Sigmoid colon (tissue), 7 donors: ENCODE data around the gene THOC2. TPM values are rescaled to one million over a fixed set of nuclear protein-coding genes. Genes with fewer than 3 reads are reported as not detected.
"Not testable (repeated sequence)": the region's sequence is repeated elsewhere in the genome, so short reads cannot be mapped to it uniquely, and the experiment has no call there.

Source experiments
- DNase-seq: peaks from one replicate; pipeline ENCODE4 v3.0.0-alpha.2; 2019
- H3K27ac ChIP-seq, 4 donors: fragments of 200-600 bp; sonication (generic); one replicate each; pipeline ENCODE4 v1.5.1; 2016 to 2019; ENCODE audit warnings: mild to moderate bottlenecking in 1 of 4
- H3K27me3 ChIP-seq, 3 donors: fragments of 200-600 bp; sonication (generic); one replicate each; pipeline ENCODE4 v1.5.1; 2019; ENCODE audit warnings: mild to moderate bottlenecking in 1 of 3
- H3K36me3 ChIP-seq, 4 donors: fragments of 200-600 bp; sonication (generic); one replicate each; pipeline ENCODE4 v1.5.1; 2016 to 2019
- H3K4me1 ChIP-seq, 4 donors: fragments of 200-600 bp; sonication (generic); one replicate each; pipeline ENCODE4 v1.5.1; 2017 to 2019
- H3K4me3 ChIP-seq, 4 donors: fragments of 200-600 bp; sonication (generic); one replicate each; pipeline ENCODE4 v1.5.1; 2017 to 2019; ENCODE audit warnings: mild to moderate bottlenecking in 2 of 4, moderate library complexity in 1 of 4
- H3K9me3 ChIP-seq, 4 donors: fragments of 200-600 bp in 3 of 4; sonication (generic) in 3 of 4; one replicate each; pipeline versions ENCODE4 v1.5.1 to v1.6.1; 2013 to 2019
- EP300 ChIP-seq, 4 donors: sonication (generic); formaldehyde crosslinking; IDR thresholded peaks; one replicate each; pipeline ENCODE4 v1.6.1; 2017; ENCODE audit warnings: antibody characterized with exemption in 4 of 4
- POLR2A ChIP-seq, 2 donors: fragments of 450-650 bp; IDR thresholded peaks; one replicate each; pipeline ENCODE4 v1.6.1; 2016; ENCODE audit warnings: antibody characterized with exemption in 2 of 2, mild to moderate bottlenecking in 2 of 2, moderate library complexity in 2 of 2
- POLR2AphosphoS5 ChIP-seq, 4 donors: sonication (generic); formaldehyde crosslinking; IDR thresholded peaks; one replicate each; pipeline ENCODE4 v1.6.1; 2017; ENCODE audit warnings: antibody characterized with exemption in 4 of 4
- WGBS, 2 donors: extraction: QIAGEN DNeasy Blood & Tissue Kit; methylation state at CpG; one replicate each; pipeline ENCODE4 v1.1.7; 2013; 5-methylcytosine and 5-hydroxymethylcytosine counted together
- intact Hi-C: fragments of 100-400 bp; cut with DNase I; formaldehyde crosslinking; loops from one replicate; pipeline ENCODE4 v1.15.1; 2023
- polyA plus RNA-seq, 3 donors: library from polyadenylated mRNA; stranded (reverse); fragments of 200-250 nt; gene quantifications; one replicate each; pipeline ENCODE4 v1.2.3, GENCODE V29; 2013
- total RNA-seq, 4 donors: library from RNA; depleted of rRNA; stranded (reverse); fragments of >200 nt; gene quantifications; one replicate each; pipeline ENCODE4 v1.1.0, GENCODE V29; 2016
- TF ChIP-seq, protein P1 (sequence below), 4 experiments: fragments of 450-650 bp in 3 of 4; fragments of 200-600 bp in 1 of 4; IDR thresholded peaks; one replicate each; pipeline ENCODE4 v1.5.1; 2016 to 2019; ENCODE audit warnings: antibody characterized with exemption in 4 of 4, mild to moderate bottlenecking in 3 of 4, moderate library complexity in 2 of 4
- donor health status: healthy with polysubstance abuse.
- donor health status: Bipolar disorder and iron deficiency.
- donor health status: healthy.

The THOC2 gene
- total and polyA plus RNA-seq, 7 donors, result 17.4 to 126 (median 85.6) TPM

DNA sequence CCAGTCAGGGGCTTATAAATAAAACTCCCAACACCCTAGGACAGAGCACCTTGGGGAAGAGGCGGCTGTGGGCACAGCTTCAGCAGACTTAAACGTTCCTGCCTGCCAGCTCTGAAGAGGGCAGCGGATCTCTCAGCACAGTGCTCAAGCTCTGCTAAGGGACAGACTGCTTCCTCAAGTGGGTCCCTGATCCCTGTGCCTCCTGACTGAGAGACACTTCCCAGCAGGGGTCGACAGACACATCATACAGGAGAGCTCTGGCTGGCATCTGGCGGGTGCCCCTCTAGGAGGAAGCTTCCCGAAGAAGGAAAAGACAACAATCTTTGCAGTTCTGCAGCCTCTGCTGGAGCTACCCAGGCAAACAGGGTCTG lies 84.1 kb downstream of the THOC2 start:
- intact Hi-C loops, H3K27me3 ChIP-seq, DNase-seq, H3K9me3 ChIP-seq, H3K36me3 ChIP-seq, H3K4me3 ChIP-seq, H3K4me1 ChIP-seq: not testable (repeated sequence)
- WGBS, 2 donors, result 66 to 78% methylated on average over 6 of the region's 6 CpGs
- peak overlapping the region in 2 of 4 donors; percentile 40 to 58 for H3K27ac ChIP-seq

DNA sequence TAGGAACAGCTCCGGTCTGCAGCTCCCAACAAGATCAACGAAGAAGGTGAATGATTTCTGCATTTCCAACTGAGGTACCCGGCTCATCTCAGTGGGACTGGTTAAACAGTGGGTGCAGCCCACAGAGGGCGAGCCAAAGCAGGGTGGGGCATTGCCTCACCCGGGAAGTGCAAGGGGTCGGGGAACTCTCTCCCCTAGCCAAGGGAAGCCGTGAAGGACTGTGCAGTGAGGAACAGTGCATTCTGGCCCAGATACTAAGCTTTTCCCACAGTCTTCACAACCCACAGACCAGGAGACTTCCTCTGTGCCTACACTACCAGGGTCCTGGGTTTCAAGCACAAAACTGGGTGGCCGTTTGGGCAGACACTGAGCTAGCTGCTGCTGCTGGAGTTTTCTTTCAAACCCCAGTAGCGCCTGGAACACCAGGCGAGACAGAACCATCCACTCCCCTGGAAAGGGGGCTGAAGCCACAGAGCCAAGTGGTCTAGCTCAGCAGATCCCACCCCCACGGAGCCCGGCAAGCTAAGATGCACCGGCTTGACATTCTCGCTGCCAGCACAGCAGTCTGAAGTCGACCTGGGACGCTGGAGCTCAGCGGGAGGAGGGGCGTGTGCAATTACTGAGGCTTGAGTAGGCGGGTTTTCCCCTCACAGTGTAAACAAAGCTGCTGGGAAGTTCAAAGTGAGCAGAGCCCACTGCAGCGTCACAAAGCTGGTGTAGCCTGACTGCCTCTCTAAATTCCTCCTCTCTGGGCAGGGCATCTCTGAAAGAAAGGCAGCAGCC lies 84.6 kb downstream of the THOC2 start:
- 28 to 51% methylated on average over 20 of the region's 20 CpGs for WGBS, 2 donors
- Histone ChIP-seq H3K9me3 (no peaks in the 10 kb centered on the region), H3K27ac (peak overlapping the region in 2 of 4 donors; percentile 56 to 58), H3K4me3 (no peak overlapping the region), H3K36me3 (peaks cover 0 to 5% (median 0%) of the 10 kb centered on the region in 4 donors), H3K27me3 (no peaks in the 10 kb centered on the region), H3K4me1 (peaks cover 0 to 6% (median 3%) of the 10 kb centered on the region in 4 donors)
- DNase-seq, result no peak
- TF ChIP-seq POLR2AphosphoS5 (IDR thresholded peaks at IDR 0.05) (no peak), EP300 (IDR thresholded peaks at IDR 0.05) (no peak), POLR2A (IDR thresholded peaks at IDR 0.05) (no peak)
- TF ChIP-seq, protein P1, sequence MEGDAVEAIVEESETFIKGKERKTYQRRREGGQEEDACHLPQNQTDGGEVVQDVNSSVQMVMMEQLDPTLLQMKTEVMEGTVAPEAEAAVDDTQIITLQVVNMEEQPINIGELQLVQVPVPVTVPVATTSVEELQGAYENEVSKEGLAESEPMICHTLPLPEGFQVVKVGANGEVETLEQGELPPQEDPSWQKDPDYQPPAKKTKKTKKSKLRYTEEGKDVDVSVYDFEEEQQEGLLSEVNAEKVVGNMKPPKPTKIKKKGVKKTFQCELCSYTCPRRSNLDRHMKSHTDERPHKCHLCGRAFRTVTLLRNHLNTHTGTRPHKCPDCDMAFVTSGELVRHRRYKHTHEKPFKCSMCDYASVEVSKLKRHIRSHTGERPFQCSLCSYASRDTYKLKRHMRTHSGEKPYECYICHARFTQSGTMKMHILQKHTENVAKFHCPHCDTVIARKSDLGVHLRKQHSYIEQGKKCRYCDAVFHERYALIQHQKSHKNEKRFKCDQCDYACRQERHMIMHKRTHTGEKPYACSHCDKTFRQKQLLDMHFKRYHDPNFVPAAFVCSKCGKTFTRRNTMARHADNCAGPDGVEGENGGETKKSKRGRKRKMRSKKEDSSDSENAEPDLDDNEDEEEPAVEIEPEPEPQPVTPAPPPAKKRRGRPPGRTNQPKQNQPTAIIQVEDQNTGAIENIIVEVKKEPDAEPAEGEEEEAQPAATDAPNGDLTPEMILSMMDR (IDR thresholded peaks at IDR 0.05), result no peak
- intact Hi-C loops, result no loop called here

DNA sequence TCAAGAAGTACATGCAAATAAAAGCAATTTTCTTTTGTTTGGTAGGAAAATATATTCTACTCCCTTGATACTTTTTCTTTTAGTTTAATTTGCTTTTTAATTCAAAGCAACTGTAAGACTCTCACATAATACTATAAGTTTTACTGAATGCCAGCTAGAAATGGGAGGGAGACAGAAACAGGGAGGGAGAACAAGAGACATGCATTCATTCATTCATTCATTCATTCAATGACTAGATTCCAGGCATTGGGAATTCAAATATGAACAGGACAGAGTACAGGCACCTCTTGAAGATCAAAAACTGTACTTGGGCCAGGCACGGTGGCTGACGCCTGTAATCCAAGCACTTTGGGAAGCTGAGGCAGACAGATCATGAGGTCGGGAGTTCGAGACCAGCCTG lies 85.6 kb downstream of the THOC2 start:
- no peak for DNase-seq
- Histone ChIP-seq H3K36me3 (peaks cover 0 to 5% (median 0%) of the 10 kb centered on the region in 4 donors), H3K4me3 (no peak overlapping the region), H3K27me3 (no peaks in the 10 kb centered on the region), H3K27ac (no peak overlapping the region), H3K9me3 (no peaks in the 10 kb centered on the region), H3K4me1 (peaks cover 0 to 6% (median 3%) of the 10 kb centered on the region in 4 donors)
- TF ChIP-seq POLR2A (IDR thresholded peaks at IDR 0.05) (no peak), POLR2AphosphoS5 (IDR thresholded peaks at IDR 0.05) (no peak)
- TF ChIP-seq, protein P1 (IDR thresholded peaks at IDR 0.05), result no peak
- WGBS, 2 donors, result 94 to 98% methylated on average over 4 of the region's 4 CpGs
- intact Hi-C loops, result no loop called here

DNA sequence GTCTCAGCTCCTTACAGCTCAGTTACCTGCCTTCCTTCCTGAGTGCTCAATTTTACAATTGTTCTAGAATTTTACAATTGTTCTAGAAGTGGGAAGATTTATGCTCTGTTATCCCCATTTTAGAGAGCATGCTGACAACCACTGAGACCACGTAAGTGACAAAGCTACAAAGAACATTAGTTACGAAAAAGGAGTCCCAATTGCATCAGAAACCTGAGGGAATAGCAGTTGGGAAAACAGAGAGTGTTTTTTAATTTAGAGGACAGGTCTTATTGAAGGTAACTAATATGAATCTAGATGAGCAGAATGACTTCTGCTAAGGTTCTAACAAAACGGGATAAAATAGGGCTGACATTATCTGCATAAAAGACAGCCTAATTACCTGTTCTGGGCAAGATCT lies 103.3 kb downstream of the THOC2 start:
- TF ChIP-seq POLR2A (IDR thresholded peaks at IDR 0.05) (no peak), EP300 (IDR thresholded peaks at IDR 0.05) (no peak), POLR2AphosphoS5 (IDR thresholded peaks at IDR 0.05) (no peak)
- TF ChIP-seq, protein P1 (IDR thresholded peaks at IDR 0.05), result no peak
- H3K4me3 ChIP-seq, result no peak overlapping the region
- no peak overlapping the region for H3K27ac ChIP-seq
- peaks cover 0 to 32% (median 1%) of the 10 kb centered on the region in 4 donors for H3K36me3 ChIP-seq
- no peaks in the 10 kb centered on the region for H3K27me3 ChIP-seq
- 95 to 97% methylated on average over 3 of the region's 3 CpGs for WGBS, 2 donors
- no peak for DNase-seq
- no peaks in the 10 kb centered on the region for H3K4me1 ChIP-seq
- H3K9me3 ChIP-seq, result no peaks in the 10 kb centered on the region
- intact Hi-C loops, result no loop called here

DNA sequence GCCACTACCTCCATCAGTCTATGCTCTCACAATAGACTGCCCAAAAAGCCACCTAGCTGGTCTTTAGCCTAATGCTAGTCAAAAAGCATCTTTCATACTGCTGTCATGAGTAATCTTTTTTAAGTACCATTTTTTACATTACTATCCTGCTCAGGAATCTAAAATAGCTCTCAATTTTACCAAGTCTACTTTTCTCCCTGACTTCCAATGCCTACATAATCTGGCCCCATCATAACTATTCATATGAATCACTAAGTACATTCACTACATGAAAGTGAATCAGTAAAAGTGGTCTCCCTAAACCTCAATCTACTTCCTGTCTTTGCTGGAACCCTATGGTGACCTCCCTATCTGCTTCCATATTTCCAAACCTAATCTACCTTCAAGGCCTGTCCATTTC lies 105.9 kb downstream of the THOC2 start:
- no peaks in the 10 kb centered on the region for H3K9me3 ChIP-seq
- H3K4me3 ChIP-seq, result no peak overlapping the region
- intact Hi-C loops, result no loop called here
- no peak for DNase-seq
- no peaks in the 10 kb centered on the region for H3K4me1 ChIP-seq
- no peaks in the 10 kb centered on the region for H3K27me3 ChIP-seq
- peaks cover 0 to 43% (median 1%) of the 10 kb centered on the region in 4 donors for H3K36me3 ChIP-seq
- no peak overlapping the region for H3K27ac ChIP-seq
- TF ChIP-seq POLR2A (IDR thresholded peaks at IDR 0.05) (no peak), POLR2AphosphoS5 (IDR thresholded peaks at IDR 0.05) (no peak), EP300 (IDR thresholded peaks at IDR 0.05) (no peak)
- TF ChIP-seq, protein P1 (IDR thresholded peaks at IDR 0.05), result no peak
